GM12864 (cell line): ENCODE data around the gene PAK1.

Experiments
- DNase-seq: peaks from one replicate; pipeline ENCODE4 v3.0.0-alpha.2; 2011; ENCODE audit warnings: low read depth
- H3K4me3 ChIP-seq: 2 replicates; pipeline ENCODE4 v1.5.1; 2011; ENCODE audit warnings: mild to moderate bottlenecking, low read depth, low read length, control low read depth
- TF ChIP-seq, protein P1 (sequence below): IDR thresholded peaks from 2 replicates; pipeline ENCODE4 v1.5.1; 2011; ENCODE audit warnings: low read depth, mild to moderate bottlenecking, moderate library complexity, low read length, control low read depth, inconsistent platforms; ENCODE audit errors: missing control alignments

Gene PAK1

DNA sequence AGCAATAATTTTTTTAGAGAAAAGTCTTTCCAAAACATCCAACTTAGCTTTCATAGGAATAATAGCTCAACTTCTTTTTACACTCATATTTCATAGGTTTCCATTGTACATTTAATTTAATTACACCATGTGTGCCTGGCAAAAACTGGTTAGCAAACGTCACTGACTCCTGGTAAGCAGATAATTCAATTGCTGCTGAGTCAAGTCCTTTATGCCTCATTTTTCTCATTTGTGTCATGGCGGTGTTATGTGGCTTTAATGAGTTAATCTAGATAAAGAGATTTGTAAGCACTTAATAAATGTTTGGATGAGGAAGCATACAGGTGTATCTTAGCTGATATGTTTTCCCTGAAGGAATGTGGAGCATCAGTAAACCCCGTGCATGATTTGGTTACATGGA is 41.2 kb upstream of the PAK1 start:
- no peak for DNase-seq
- TF ChIP-seq, protein P1, sequence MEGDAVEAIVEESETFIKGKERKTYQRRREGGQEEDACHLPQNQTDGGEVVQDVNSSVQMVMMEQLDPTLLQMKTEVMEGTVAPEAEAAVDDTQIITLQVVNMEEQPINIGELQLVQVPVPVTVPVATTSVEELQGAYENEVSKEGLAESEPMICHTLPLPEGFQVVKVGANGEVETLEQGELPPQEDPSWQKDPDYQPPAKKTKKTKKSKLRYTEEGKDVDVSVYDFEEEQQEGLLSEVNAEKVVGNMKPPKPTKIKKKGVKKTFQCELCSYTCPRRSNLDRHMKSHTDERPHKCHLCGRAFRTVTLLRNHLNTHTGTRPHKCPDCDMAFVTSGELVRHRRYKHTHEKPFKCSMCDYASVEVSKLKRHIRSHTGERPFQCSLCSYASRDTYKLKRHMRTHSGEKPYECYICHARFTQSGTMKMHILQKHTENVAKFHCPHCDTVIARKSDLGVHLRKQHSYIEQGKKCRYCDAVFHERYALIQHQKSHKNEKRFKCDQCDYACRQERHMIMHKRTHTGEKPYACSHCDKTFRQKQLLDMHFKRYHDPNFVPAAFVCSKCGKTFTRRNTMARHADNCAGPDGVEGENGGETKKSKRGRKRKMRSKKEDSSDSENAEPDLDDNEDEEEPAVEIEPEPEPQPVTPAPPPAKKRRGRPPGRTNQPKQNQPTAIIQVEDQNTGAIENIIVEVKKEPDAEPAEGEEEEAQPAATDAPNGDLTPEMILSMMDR, result no peak
- no peak overlapping the region for H3K4me3 ChIP-seq

DNA sequence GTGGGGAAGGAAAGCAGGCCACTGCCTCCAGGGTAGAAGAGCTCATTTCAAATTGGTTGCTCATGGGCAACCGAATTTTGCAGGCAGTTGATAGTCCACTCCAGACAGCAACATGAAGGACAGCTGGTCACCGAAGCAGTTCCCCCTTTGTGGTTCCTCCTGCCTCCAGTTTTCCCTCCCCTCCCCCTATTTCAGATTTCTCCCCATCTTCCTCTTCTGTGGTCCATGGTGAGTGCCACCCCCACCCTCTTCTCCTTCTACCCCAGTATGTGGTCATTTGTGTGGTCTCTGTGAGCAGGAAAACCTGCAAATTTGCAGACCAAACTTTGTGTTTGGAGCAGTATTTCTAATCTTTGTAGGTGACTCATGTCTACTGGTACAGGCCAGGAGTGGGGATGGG is 38.2 kb upstream of the PAK1 start:
- TF ChIP-seq, protein P1, result no peak
- no peak for DNase-seq
- H3K4me3 ChIP-seq, result no peak overlapping the region

DNA sequence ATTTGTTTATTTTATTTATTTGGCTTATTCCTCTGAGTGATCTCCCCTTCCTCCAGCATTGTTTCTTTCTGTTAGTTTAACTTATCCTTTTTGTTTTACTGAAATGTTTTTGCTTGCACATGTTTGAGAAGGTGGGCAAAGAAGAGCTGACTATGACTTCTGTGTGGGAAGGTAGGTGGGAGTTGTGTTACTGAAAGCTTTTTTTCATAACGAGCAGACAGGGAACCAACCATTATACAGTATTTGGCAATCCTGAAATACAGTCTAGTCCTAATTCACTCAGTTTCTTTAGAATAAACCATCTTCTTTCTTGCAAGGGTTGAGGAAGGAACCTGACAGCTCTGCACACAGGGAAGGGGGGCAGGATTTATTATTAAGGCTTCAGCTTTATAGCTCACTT is 37.0 kb upstream of the PAK1 start:
- TF ChIP-seq, protein P1, result no peak
- no peak for DNase-seq
- no peak overlapping the region for H3K4me3 ChIP-seq

DNA sequence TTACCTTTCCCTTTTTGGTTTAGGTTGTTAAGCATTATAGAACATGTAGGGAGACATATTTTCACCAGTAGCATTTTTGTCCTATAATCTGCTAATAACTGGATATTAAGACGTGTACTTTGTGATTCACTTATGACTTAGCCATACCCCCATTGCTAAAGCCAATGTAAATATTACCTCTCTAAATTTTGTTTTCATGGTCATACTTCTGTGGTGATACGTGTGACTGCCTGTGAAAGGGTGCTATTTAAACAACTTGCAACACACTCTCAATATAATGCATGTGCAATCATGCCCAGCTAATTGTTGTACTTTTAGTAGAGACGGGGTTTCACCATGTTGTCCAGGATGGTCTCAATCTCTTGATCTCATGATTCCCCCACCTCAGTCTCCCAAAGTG is 36.2 kb upstream of the PAK1 start:
- H3K4me3 ChIP-seq, result no peak overlapping the region
- DNase-seq, result no peak
- TF ChIP-seq, protein P1, result no peak

DNA sequence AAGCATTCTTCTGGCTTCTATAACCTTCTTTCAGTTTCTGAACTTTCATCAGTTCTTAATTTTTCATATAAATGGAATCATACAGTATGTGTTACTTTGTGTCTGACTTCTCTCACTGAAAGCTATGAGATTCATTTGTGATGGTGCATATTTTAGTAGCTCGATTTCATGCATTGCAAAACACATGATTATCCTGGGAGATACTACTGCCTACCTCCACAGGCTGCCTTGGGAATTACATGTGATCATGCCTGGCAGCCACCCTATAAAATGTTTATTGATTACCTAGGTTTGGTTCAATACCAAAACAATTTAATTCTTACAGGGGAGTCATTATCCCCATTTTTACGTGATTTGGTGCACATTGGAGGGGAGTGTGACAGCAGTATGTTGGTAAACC is 34.1 kb upstream of the PAK1 start:
- DNase-seq, result no peak
- H3K4me3 ChIP-seq, result no peak overlapping the region
- TF ChIP-seq, protein P1, result no peak

DNA sequence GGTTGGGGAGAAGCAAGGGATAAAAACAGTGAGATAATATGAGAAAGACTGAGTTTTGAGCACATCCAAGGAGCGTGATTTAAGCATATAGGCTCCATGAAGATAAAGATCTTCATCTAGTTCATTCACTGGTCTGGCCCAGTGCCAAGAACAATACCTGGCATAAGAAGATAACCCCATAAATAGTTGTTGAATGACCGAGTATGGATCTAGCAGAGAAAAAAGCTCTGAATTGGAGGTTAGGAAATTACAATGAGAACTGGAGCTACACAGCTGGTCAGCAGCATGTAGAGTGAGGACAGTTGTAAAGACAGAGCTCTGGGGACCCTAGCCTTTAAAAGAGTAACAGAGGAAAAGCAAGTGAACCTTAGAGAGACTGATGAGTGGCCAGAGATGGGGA is 33.0 kb upstream of the PAK1 start:
- no peak overlapping the region for H3K4me3 ChIP-seq
- TF ChIP-seq, protein P1, result no peak
- DNase-seq, result no peak

DNA sequence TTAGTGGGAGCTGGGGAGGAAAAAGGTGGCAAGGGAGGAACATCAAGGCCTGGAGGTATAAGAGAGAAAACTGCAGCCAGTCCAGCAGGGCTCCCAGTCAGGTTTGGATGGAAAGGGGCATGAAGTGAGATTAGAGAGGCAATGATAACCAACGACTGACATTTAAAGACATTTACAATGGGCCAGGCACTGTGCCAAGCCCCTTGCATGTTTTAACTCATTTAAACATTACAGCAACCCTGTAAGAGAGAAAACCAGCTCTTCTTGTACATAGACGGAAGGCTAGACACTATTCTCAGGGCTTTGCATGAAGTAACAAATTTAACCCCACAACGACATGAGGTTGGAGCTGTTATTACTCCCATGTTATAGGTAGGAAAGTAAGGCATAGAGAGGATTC is 32.1 kb upstream of the PAK1 start:
- no peak overlapping the region for H3K4me3 ChIP-seq
- no peak for DNase-seq
- TF ChIP-seq, protein P1, result no peak
